Adrenal gland (tissue), 5 donors: ENCODE measurements around the gene ARHGEF4.

ENCODE experiments used
- CTCF ChIP-seq, 6 experiments: fragments of 450-650 bp in 4 of 6; fragments of 200-600 bp in 2 of 6; sonication (generic) in 1 of 6; IDR thresholded peaks; 1 replicate in 5 of 6; 2 replicates in 1 of 6; pipeline versions ENCODE4 v1.5.1 to v1.8.0; 2016 to 2021; ENCODE audit warnings: antibody characterized with exemption in 6 of 6, mild to moderate bottlenecking in 2 of 6, moderate library complexity in 1 of 6
- POLR2A ChIP-seq, 2 donors: fragments of 450-650 bp; IDR thresholded peaks; one replicate each; pipeline ENCODE4 v1.6.1; 2017; ENCODE audit warnings: antibody characterized with exemption in 2 of 2, mild to moderate bottlenecking in 2 of 2, moderate library complexity in 1 of 2
- donor health status: DM: no; HTN: no; CAD: no.

- TF ChIP-seq CTCF (IDR thresholded peaks at IDR 0.05) (no peak), POLR2A (IDR thresholded peaks at IDR 0.05) (no peak)
Observed at GRCh38 chr2:130883496-130883895, 46.8 kb downstream of the ARHGEF4 start.
